Activated CD8-positive, alpha-beta memory T cell treated with anti-CD3 and anti-CD28 coated beads for 36 hours (primary cell): ENCODE results near the gene COL6A2. TPM values are rescaled to one million over a fixed set of nuclear protein-coding genes. Genes with fewer than 3 reads are reported as not detected.
"Not testable (repeated sequence)": the region's sequence is repeated elsewhere in the genome, so short reads cannot be mapped to it uniquely, and the experiment has no call there.

Experiments
- CTCF ChIA-PET: fragments of 350-600 bp; sonication (Branson Sonifier 250); formaldehyde crosslinking; loops from one replicate; lab custom pipeline; 2021; ENCODE audit warnings: antibody characterized with exemption; lab: Charles Lee
- POLR2A ChIA-PET: fragments of 350-600 bp; sonication (Branson Sonifier 250); formaldehyde crosslinking; loops from one replicate; lab custom pipeline; 2021; ENCODE audit warnings: antibody characterized with exemption; lab: Charles Lee
- total RNA-seq, 2 experiments: library from RNA; stranded (reverse); gene quantifications; one replicate each; pipeline ENCODE4 v1.2.3, GENCODE V29; 2021

The COL6A2 gene
- total RNA-seq, 2 experiments from 2014 or later, result 12.7 to 13.9 TPM

GRCh38 chr21:46076724-46077123 is 21.2 kb upstream of the COL6A2 start:
- CTCF ChIA-PET, POLR2A ChIA-PET: not testable (repeated sequence)

GRCh38 chr21:46077674-46078101 is 20.2 kb upstream of the COL6A2 start:
- ChIA-PET POLR2A (no interaction called here), CTCF (no interaction called here)

DNA sequence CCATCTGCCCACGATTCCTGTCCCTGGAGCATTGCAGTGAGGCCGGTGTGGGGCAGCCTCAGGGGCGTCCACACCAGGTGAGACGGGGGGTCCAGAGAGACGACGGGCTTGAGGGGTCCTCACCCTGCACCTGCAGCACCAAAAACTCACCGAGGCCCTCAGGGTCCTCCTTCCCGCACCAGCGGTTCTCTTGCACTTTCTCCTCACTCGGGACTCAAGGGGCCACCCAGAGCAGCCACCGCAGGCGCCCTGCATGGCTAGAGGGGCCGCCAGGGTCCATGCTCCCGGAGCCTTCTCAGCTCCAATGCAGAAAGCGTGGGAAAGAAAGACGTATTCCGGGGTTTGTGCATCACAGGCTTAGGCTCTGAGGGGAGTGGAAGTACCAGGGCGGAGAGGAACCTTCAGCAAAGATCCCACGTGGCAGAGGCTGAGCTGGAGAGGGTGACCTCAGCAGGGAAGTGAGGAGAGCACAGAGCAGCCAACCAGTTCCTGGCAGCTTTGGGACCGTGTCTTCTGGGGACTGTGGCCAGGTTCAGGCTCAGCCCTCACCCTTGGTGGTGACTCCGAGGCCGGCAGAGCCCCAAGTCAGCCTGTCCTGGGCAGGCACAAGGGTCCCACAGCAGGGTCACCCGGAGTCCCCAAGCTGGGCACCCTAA is 19.5 kb upstream of the COL6A2 start:
- CTCF ChIA-PET, result no interaction called here
- POLR2A ChIA-PET, result no interaction called here

GRCh38 chr21:46078978-46079351 is 18.9 kb upstream of the COL6A2 start:
- ChIA-PET CTCF (no interaction called here), POLR2A (no interaction called here)

- ChIA-PET CTCF (no interaction called here), POLR2A (no interaction called here)
Measured at GRCh38 chr21:46079352-46080170, 18.4 kb upstream of the COL6A2 start.

GRCh38 chr21:46080171-46081021 is 17.5 kb upstream of the COL6A2 start:
- ChIA-PET CTCF (no interaction called here), POLR2A (no interaction called here)

- CTCF ChIA-PET, result no interaction called here
- POLR2A ChIA-PET, result no interaction called here
Measured at GRCh38 chr21:46081022-46081861, 16.7 kb upstream of the COL6A2 start.

DNA sequence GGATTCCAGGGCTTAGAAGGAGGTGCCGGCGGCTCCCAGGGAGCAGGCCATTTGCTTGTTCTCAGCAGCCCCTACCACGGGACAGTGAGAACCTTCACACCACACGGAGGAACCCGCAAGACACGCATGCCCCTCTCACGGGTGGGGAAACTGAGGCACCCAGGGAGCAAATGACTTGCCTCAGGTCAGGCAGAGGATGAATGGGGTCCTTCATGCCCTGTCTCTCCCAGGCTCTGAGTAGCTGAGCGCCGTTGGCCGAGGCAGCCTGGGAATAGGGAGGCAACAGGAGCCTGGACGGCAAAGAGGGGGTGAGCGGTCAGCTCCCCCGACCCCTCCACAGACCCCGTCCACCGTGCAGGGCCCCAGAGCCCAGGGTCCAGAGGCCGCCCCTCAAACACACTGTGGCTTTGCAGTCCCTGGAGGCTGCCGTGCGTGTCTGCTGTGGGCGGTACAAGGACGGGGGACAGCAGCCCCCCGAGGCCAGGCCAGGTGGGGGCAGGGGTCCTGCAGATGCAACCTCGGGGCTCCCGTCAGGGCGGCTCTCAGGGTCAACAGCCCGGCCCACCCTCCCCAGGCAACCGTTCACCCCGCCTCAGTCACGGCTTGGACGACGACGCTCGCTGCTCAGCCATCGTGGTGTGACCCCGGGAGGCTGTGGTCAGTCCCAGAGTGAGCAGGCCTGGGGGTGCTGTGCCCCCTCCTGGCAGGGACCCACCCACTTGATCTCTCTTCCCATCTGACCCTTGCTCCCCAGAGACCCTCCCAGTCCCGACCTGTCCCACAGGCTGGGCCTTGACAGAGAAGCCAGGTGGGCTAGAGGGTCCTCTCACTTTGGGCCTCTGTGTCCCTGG is 15.8 kb upstream of the COL6A2 start:
- CTCF ChIA-PET, result no interaction called here
- POLR2A ChIA-PET, result no interaction called here

DNA sequence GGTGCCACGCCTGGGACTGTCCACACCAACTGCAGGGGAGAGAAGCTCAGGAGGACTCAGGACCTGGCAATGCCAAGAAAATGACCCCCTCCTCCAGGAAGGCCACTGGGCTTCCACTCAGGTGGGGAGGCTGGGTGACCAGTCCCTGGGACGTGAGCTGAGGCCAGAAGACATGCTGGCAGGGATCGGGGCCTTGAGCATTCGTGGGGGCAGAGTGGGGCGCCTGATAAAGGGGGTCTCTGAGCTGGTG is 15.3 kb upstream of the COL6A2 start:
- POLR2A ChIA-PET, result no interaction called here
- CTCF ChIA-PET, result no interaction called here

GRCh38 chr21:46082963-46083790 is 14.7 kb upstream of the COL6A2 start:
- POLR2A ChIA-PET, result no interaction called here
- CTCF ChIA-PET, result no interaction called here

DNA sequence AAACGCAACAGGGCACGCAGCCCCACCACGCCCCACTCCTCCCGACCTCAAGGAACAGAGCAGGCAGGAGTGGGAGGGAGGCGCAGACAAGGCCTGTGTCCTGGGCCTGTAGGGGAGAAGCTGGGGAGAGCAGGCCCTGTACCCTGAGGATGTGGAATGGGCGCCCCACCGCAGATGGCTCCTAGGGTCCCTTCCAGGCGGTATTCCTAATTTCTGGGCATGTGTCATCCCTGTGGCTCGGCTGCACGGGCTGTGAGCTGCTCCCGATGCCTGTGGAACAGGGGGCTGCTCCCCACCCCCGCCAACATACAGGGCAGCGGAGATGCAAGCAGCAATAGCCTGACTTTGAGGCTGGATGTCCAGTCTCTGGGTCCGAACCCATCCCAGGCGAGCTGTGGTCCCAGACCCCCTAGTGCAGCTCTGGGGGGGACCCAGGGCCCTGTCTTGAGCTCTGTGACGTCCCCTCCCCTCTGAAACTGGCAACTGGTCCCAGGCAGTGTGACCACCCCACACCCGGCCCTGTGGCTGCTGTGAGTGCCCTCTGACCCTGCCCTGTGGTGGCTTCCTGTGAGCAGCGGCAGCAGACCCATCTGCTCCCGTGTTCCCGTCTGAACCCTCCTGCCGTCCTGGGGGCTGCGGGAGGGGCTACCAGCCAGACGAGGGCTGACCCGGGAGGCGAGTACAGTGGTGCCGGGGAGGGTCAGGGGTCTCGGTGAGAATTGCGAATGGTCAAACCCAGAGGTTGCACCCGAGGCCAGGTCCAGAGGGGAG is 13.9 kb upstream of the COL6A2 start:
- POLR2A ChIA-PET, result no interaction called here
- CTCF ChIA-PET, result interaction anchor here (0.6 kb wide), 1 partner anchor 31 kb away, joined by 3 read pairs; no protein-coding TSS in a partner anchor

DNA sequence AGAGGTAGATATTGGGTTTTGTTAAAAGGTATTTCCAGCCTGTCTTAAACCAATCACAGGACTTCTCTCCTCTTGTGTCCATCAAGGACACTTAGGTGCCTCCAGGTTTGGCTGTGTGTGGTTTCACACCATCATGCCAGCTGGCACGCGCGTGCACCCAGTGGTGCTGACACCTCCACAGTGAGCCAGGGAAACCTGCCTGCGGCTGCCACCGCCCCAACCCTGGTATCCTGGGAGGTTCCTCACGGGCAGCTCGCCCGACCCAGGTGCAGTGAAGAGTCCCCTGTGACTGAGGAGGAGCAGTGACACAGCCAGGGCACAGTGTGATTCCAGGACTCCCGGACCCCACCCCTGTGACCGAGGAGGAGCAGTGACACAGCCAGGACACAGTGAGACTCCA is 13.2 kb upstream of the COL6A2 start:
- ChIA-PET POLR2A (no interaction called here), CTCF (no interaction called here)

DNA sequence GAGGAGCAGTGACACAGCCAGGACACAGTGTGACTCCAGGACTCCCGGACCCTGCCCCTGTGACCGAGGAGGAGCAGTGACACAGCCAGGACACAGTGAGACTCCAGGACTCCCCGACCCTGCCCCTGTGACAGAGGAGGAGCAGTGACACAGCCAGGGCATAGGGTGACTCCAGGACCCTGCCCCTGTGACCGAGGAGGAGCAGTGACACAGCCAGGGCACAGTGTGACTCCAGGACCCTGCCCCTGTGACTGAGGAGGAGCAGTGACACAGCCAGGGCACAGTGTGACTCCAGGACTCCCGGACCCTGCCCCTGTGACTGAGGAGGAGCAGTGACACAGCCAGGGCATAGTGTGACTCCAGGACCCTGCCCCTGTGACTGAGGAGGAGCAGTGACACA is 12.7 kb upstream of the COL6A2 start:
- CTCF ChIA-PET, POLR2A ChIA-PET: not testable (repeated sequence)

GRCh38 chr21:46087641-46088040 is 10.3 kb upstream of the COL6A2 start:
- CTCF ChIA-PET, result no interaction called here
- POLR2A ChIA-PET, result no interaction called here

DNA sequence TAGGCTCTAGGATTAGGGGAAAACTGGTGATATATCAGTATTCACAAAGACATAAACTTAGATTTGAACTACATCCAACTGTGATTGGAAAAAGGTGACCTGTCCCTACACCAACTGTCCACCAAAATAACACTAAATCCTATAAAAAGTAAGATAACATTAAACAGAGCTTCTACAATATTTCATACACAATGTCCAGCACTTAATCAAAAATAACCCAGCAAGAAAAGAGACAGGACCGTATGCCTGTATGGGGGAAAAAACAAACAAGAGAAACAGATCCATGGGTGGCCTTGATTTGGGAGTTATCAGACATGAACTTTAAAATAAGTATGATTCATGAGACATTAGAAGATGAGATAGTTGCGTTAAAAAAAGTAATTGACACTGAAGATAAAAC is 9.7 kb upstream of the COL6A2 start:
- POLR2A ChIA-PET, result no interaction called here
- CTCF ChIA-PET, result no interaction called here

DNA sequence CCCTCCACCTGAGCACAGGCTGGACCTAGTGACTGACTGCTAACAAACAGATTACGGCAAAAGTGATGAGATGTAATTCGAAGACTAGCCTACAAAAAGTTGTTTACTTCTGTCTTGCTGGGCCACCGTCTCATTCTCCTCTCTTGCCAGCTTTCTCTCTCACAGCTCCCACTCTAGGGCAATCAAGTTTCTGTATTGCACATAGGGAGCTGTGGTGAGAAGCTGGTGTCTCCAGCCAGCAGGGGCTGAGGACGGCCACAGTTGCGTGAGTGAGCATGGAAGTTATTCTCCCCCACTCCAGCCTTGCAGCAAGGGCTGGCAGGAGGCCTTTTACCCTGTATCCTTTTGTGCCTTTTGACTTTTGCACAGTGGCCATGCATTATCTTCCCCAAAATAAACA is 8.6 kb upstream of the COL6A2 start:
- POLR2A ChIA-PET, result no interaction called here
- CTCF ChIA-PET, result no interaction called here

- CTCF ChIA-PET, result no interaction called here
- POLR2A ChIA-PET, result no interaction called here
Measured at GRCh38 chr21:46091118-46091517, 6.8 kb upstream of the COL6A2 start.
